Body of pancreas (tissue), 4 donors: ENCODE results near the gene CCT7.

Source experiments
- POLR2A ChIP-seq, 3 donors: fragments of 450-650 bp; IDR thresholded peaks; one replicate each; pipeline ENCODE4 v1.6.1; 2016; ENCODE audit warnings: antibody characterized with exemption in 3 of 3, mild to moderate bottlenecking in 2 of 3
- TF ChIP-seq, protein P1 (sequence below), 7 experiments: fragments of 450-650 bp in 4 of 7; fragments of 200-600 bp in 3 of 7; sonication (generic) in 3 of 7; IDR thresholded peaks; one replicate each; pipeline ENCODE4 v1.5.1; 2016 to 2019; ENCODE audit warnings: antibody characterized with exemption in 7 of 7

GRCh38 chr2:73217160-73217559 lies 16.9 kb upstream of the CCT7 start:
- TF ChIP-seq, protein P1, sequence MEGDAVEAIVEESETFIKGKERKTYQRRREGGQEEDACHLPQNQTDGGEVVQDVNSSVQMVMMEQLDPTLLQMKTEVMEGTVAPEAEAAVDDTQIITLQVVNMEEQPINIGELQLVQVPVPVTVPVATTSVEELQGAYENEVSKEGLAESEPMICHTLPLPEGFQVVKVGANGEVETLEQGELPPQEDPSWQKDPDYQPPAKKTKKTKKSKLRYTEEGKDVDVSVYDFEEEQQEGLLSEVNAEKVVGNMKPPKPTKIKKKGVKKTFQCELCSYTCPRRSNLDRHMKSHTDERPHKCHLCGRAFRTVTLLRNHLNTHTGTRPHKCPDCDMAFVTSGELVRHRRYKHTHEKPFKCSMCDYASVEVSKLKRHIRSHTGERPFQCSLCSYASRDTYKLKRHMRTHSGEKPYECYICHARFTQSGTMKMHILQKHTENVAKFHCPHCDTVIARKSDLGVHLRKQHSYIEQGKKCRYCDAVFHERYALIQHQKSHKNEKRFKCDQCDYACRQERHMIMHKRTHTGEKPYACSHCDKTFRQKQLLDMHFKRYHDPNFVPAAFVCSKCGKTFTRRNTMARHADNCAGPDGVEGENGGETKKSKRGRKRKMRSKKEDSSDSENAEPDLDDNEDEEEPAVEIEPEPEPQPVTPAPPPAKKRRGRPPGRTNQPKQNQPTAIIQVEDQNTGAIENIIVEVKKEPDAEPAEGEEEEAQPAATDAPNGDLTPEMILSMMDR (IDR thresholded peaks at IDR 0.05), result no peak
- no peak for TF ChIP-seq POLR2A (IDR thresholded peaks at IDR 0.05)
